ENCODE results near the gene AKT1S1.

DNA sequence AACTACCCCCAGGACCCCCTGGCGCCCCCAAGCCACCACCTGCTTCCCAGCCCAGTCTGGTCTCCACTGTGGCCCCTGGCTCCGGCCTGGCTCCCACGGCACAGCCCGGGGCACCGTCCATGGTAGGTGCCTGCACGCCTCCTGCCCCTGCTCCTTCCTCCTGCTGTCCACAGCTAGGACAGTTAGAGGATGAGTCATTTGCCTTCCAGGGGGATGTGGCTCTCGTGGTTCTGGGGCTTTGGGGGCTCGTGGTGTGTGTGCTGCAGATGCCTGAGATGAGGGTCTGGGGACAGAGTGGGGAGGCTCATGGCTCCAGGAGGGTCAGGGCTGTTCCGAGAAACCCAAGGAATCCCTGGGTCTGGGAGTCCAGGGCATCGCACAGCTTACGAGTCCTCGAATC is 46.4 kb downstream of the AKT1S1 start:
- no peak for TF ChIP-seq EZH2phosphoT487 (IDR thresholded peaks at IDR 0.05; ENCODE audit: borderline replicate concordance, low read depth, low read length)
- TF ChIP-seq, protein P1, sequence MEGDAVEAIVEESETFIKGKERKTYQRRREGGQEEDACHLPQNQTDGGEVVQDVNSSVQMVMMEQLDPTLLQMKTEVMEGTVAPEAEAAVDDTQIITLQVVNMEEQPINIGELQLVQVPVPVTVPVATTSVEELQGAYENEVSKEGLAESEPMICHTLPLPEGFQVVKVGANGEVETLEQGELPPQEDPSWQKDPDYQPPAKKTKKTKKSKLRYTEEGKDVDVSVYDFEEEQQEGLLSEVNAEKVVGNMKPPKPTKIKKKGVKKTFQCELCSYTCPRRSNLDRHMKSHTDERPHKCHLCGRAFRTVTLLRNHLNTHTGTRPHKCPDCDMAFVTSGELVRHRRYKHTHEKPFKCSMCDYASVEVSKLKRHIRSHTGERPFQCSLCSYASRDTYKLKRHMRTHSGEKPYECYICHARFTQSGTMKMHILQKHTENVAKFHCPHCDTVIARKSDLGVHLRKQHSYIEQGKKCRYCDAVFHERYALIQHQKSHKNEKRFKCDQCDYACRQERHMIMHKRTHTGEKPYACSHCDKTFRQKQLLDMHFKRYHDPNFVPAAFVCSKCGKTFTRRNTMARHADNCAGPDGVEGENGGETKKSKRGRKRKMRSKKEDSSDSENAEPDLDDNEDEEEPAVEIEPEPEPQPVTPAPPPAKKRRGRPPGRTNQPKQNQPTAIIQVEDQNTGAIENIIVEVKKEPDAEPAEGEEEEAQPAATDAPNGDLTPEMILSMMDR (conservative IDR thresholded peaks at IDR 0.05; ENCODE audit: low read length): no peak
